ENCODE results near the gene BAIAP2. TPM values are rescaled to one million over a fixed set of nuclear protein-coding genes. Genes with fewer than 3 reads are reported as not detected.

Gene BAIAP2
- total and polyA plus RNA-seq, 2 of the 13 experiments (the other 11 are each of a cell fraction or from before 2014, with no cell fraction given), result 22.5 to 24.0 TPM

DNA sequence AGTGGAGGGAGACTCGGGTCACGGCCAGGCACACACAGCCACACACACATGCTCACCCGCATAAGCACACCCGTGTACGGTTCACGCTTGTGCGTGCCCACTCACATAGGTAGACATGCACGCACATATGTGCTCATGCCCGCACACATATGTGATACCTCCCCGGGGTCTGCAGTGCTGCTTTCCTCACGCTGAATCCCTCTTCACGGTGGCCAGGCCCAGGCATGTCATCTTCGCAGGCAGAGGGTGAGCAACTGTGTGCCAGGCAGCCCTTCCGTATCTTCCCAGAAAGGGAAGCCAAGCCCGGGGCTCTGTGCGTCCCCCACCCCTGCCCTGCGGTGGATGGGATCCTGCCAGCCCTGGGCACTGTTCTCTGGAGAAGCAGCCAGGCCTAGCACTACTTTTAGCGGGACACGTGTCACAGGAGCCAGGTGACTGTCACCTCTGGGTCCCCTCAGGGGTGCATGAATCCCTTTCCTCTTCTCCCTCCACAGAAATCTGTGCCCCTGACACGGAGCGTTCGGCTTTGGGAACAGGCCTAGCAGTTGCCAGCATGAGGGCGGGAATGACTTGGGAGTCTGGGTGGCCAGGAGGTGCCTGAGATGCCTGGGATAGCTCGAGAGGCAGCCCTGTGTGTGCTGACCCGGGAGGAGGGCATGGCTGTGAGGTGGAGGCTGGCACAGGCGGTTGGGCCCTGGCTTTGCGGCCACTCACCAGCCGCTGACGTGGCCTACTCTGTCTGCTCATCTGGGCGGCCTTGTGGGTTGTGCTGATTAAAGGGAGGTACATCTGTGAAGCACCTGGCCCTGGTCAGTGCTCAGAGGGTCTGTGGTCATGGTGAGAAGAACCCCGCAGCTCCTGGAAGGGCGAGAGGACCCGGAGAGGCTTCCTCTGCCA, 47.5 kb downstream of the BAIAP2 start (continued):
- TF ChIP-seq ZNF615 (CRISPR knock-in tag; IDR thresholded peaks at IDR 0.05; ENCODE audit: borderline replicate concordance) (no peak), EEA1 (CRISPR knock-in tag; IDR thresholded peaks at IDR 0.05; ENCODE audit: borderline replicate concordance) (peak; percentile 79; the same call in 1 of the 2 replicates), ZNF709 (CRISPR knock-in tag; IDR thresholded peaks at IDR 0.05) (no peak), ZNF274 (CRISPR knock-in tag; IDR thresholded peaks at IDR 0.05) (no peak), RFX3 (CRISPR knock-in tag; IDR thresholded peaks at IDR 0.05) (no peak), ZBTB4 (CRISPR knock-in tag; IDR thresholded peaks at IDR 0.05; ENCODE audit: borderline replicate concordance) (peak; percentile 80; the same call in 1 of the 2 replicates), SUZ12 (IDR thresholded peaks at IDR 0.05; ENCODE audit: low read depth, low read length) (no peak), ZNF773 (CRISPR knock-in tag; IDR thresholded peaks at IDR 0.05; ENCODE audit: borderline replicate concordance) (no peak), ZNF569 (CRISPR knock-in tag; IDR thresholded peaks at IDR 0.05; ENCODE audit: borderline replicate concordance) (no peak), POLR2AphosphoS2 (IDR thresholded peaks at IDR 0.05; ENCODE audit: low read depth, low read length) (no peak), ISX (CRISPR knock-in tag; conservative IDR thresholded peaks at IDR 0.05) (no peak), NCOR1 (IDR thresholded peaks at IDR 0.05; ENCODE audit: borderline replicate concordance, low read length) (no peak), ZNF326 (CRISPR knock-in tag; IDR thresholded peaks at IDR 0.05; ENCODE audit: borderline replicate concordance) (no peak), AGO2 (optimal IDR thresholded peaks at IDR 0.05; ENCODE audit: low read depth, low read length) (peak; percentile 47), ZNF556 (CRISPR knock-in tag; IDR thresholded peaks at IDR 0.05; ENCODE audit: borderline replicate concordance) (no peak), FOXO4 (CRISPR knock-in tag; conservative IDR thresholded peaks at IDR 0.05) (0 out of 2 replicates have a peak, but pooled peaks have one; percentile 62), ZNF414 (CRISPR knock-in tag; IDR thresholded peaks at IDR 0.05) (no peak), SRSF1 (optimal IDR thresholded peaks at IDR 0.05; ENCODE audit: low read depth, low read length) (no peak), POLR2G (IDR thresholded peaks at IDR 0.05; ENCODE audit: low read depth, low read length) (no peak), RBFOX2 (IDR thresholded peaks at IDR 0.05; ENCODE audit: low read depth, low read length) (no peak), RBAK (CRISPR knock-in tag; IDR thresholded peaks at IDR 0.05) (no peak), ZNF629 (CRISPR knock-in tag; conservative IDR thresholded peaks at IDR 0.05) (no peak), ZBTB26 (CRISPR knock-in tag; IDR thresholded peaks at IDR 0.05; ENCODE audit: borderline replicate concordance) (0 out of 2 replicates have a peak, but pooled peaks have one; percentile 12), ZNF7 (CRISPR knock-in tag; IDR thresholded peaks at IDR 0.05) (no peak)
